Measurements from ENCODE around the gene IL12RB2.

Gene IL12RB2, protein sequence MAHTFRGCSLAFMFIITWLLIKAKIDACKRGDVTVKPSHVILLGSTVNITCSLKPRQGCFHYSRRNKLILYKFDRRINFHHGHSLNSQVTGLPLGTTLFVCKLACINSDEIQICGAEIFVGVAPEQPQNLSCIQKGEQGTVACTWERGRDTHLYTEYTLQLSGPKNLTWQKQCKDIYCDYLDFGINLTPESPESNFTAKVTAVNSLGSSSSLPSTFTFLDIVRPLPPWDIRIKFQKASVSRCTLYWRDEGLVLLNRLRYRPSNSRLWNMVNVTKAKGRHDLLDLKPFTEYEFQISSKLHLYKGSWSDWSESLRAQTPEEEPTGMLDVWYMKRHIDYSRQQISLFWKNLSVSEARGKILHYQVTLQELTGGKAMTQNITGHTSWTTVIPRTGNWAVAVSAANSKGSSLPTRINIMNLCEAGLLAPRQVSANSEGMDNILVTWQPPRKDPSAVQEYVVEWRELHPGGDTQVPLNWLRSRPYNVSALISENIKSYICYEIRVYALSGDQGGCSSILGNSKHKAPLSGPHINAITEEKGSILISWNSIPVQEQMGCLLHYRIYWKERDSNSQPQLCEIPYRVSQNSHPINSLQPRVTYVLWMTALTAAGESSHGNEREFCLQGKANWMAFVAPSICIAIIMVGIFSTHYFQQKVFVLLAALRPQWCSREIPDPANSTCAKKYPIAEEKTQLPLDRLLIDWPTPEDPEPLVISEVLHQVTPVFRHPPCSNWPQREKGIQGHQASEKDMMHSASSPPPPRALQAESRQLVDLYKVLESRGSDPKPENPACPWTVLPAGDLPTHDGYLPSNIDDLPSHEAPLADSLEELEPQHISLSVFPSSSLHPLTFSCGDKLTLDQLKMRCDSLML

DNA sequence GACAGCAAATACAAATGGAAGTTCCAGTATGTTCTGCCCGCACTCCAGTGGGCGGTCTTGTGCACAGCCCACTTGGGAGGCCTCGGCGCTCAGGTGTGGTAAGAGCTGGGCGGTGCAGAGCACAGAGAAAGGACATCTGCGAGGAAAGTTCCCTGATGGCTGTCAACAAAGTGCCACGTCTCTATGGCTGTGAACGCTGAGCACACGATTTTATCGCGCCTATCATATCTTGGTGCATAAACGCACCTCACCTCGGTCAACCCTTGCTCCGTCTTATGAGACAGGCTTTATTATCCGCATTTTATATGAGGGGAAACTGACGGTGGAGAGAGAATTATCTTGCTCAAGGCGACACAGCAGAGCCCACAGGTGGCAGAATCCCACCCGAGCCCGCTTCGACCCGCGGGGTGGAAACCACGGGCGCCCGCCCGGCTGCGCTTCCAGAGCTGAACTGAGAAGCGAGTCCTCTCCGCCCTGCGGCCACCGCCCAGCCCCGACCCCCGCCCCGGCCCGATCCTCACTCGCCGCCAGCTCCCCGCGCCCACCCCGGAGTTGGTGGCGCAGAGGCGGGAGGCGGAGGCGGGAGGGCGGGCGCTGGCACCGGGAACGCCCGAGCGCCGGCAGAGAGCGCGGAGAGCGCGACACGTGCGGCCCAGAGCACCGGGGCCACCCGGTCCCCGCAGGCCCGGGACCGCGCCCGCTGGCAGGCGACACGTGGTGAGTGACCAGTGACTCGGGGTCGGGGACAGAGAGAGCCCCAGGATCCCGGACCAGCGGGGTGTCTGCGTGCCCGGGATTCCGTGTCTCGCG lies at the start of gene IL12RB2:
Gene IL12RB2, plus strand, starts transcription at position 623 of the 810 bp plus-strand sequence. CDS start 12,496 bp downstream, outside the sequence.
- DNase-seq, result peak; percentile 14 to 60

DNA sequence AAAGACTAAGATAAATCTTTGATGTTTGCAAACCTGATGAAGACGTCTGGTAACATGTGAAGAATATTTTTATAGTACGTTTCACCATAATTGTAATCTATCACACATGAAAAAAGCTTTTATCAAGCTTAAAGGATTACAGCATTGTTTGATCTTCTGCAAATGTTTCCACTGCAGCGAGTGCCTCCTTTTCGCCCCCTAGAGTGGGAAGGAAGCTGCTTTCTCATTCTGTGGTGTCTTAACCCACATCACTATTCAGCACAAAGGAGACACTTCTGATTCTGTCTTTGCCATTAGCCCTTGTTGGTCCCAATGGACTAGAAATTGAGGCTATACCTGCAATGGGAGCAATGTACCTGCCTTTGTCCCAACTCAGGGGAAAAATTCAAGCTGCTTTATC lies 46.0 kb upstream of the IL12RB2 start:
- DNase-seq, result no peak

DNA sequence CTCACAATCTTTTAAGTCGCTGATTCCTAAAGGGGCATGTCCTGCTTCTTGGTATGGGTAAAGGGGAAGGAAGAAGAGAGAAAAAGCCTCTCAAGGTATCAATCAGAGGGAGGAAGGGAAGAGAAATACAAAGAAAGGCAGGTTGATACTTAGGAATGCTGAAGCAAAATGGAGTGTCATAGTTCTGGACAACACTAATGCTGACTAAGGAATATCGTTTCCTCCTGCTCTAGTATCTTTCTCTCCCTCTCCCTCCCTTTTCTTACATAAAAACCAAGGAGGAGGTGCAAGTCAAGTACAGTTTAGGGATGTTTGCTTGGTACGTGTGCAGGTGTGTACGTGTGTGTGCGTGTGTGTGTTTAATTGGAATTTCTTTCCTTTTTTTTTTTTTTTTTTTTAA lies 44.9 kb upstream of the IL12RB2 start:
- DNase-seq, result no peak

DNA sequence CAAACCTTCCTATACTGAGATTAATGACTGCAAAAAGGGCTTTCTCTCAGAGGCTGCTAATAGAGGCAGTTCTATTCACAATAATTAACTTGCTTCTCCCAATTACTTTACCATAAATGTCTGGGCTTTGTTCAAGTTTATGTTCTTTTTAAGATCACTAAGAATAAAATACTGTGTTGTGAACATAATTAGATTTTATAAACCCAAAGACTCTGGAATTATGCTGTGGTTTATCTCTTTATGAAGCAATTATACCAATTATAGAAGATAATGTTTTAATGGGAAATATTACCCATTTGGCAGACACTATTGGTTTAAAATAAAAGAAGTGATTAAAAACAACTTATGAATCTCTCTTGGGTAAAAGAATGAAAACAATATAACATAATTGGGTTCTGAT lies 43.5 kb upstream of the IL12RB2 start:
- no peak for DNase-seq

DNA sequence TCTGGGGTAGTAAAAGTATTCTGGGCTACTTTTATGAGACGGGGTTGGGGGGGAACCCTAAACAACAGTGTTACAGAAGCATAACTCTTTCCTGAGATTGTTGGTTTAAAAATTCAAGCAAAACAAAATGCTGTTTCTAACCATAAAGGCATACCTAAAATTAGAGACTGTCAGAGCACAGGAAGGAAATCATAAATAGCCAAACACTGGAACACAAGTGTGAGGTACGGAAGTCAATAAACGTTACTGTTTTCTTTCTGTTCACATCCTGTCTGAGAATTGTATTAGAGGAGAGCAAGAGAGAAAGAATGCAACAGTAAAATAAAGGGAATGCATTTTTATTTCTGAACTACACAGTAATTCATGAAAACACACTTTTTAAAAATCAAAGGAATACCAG lies 42.8 kb upstream of the IL12RB2 start:
- no peak for DNase-seq

DNA sequence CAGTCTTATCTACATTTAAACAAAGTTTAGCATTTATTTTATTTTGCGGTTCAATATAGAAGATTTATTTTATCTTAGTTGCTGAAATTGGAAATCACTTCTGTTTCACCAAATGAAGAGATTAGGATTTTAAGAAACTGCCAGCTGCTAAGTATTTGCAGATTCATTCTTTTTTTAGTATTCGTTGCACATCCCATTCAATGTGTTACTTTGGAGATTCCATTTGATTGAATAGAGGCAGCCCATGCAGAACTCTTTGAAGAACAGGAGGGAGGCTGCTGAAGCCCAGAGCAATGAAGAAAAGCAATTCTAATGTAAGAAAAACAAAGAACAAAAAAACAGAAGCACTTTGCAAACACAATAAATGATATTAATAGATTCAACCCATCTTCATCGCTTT lies 38.6 kb upstream of the IL12RB2 start:
- no peak for DNase-seq

DNA sequence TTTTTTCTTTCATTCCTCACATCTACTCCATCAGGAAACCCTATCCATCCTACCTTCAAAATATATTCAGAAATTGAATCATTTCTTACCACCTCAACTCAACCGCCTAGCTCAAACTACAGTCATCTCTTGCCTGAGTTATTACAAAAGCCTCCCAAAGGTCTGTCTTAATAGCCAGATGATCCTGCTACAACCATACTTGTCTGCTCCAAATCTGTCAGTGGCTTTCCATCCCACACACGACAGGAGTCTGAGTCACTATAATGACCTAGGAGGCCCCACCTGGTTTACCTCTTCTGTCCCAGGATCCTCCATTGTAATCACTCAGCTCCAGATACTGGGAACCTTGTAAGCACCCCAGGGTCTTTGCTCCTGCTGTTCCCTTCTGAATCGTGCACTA lies 37.1 kb upstream of the IL12RB2 start:
- no peak for DNase-seq

DNA sequence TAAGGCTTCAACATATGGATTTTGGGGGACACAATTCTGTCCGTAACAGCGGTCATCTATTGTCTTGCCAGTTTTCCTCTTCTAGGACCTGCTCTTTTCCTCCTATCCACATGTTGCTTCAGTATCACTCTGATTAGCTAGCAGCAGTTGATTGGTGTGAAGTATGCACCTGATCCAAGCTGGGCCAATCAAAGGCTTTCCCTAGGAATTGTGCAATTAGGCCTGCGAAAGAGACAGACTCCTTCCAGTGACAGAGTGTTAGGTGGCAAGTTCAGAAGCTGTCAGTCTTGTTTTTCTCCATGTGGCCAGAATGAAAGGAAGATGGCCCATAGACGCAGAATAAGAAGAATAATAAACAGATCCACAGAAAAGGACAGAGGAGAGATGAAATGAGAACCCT lies 34.1 kb upstream of the IL12RB2 start:
- no peak for DNase-seq

DNA sequence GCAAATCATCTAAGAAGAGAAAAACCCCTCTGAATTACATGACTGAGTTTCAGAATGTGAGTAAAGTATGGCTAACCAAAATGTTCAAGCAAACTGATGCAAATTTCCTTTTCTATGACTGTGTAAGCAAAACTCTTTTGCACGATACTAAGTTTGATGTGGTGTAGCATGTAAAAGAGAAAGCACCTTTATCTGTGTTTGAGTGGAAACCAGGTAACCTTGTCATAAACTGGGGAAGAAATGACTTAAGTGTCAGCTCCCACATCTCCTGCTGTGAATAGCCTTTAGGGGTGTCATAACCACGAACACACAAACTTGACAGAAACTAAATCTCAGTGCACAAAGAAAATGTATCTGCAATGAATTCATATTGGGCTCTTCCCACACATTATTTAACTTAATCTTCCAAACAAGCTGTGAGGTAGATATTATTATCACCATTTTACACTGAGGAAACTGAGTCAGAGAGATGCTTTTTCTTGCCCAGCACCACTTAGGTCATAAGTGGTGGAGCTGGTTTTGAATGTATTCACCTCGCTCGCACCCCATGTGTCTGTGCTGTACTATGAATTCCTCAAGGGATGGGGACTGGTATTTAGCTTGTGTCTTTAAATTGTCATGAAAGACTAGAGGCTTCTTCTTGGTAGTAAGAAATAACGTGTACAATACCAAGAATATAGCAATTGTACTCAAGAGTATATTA lies 32.9 kb upstream of the IL12RB2 start:
- DNase-seq, result no peak

DNA sequence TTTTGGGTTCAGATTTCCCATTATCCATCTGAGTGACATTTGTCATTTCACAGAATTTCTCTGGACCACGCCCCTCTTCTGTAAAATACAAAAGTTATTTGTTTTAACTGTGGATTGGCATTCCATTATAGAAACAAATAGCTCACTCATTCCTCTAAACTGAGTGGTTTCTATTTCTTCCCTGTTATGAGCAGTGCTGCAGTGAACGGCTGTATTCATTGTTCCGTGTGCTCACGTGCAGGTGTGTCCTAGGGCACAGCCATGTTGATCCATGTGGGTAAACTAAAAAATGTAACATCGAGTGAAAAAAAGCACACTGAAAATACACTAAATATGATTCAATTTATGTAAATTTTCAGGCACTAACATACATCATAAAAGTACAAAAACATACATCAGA lies 27.0 kb upstream of the IL12RB2 start:
- no peak for DNase-seq

DNA sequence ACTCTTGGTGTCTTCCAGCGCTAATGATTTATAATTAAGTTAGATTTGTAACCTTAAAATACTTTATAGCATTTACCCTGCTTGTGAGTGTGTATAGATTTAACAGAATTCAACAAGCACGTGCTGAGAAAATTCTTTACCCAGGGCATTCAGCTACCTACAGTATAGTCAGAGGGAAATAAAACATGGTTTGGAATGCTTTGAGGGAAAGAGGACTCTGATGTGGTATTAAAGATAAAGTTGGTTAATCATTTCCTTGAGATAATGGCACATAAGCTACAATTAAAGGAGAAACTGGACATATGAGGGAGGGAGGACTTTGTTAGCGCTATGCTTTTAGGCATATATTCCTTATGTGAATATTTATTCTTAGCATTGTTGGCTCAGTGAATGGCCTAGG lies 26.4 kb upstream of the IL12RB2 start:
- no peak for DNase-seq

DNA sequence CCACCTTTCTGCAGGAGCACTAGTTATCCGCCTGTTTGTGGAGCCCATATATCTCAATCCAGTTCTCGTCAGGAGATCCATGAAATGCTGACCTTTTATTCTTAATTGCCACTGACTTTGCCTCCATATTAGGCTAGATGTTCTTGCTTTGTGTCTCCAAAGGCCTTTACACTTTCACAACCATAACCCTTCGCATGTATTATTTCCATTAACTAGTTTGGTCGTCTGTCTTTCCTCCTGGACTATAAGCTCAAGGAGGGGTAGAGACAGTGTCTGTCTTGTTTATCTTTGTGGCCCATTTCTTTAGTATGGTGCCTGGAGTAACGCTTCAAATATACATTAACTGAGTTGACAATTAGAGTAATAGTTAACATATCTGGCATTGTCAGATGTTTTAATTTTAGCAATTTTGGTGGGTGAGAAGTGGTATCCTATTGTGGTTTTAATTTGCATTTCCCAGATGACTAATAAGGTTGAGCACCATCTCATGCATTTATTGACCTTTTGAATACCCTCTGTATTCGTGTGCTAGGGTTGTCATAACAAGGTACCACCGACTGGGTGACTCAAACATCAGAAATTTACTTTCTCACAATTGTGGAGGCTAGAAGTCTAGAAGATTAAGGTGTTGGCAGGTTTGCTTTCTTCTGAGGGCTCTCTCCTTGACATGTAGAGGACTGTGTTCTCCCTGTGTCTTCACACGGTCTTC lies 21.7 kb upstream of the IL12RB2 start:
- no peak for DNase-seq

DNA sequence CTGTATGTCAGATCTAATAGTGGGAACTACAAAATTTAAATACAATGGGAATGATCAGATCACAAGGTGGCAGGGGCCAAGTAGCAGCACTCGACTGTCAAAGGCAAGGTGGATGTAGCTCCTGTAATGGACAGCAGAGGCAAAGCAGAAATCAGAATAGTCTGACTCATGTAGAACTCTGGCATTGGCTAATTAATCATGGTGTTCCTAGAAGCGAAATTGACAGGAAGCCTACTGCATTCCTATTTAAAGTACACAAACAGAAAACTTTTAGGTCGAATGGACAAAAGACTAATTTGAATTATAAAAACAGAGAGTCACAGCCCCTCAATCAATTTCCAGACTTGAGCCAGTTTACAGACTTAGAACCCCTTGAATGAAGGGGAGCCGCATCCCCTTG lies 17.4 kb upstream of the IL12RB2 start:
- no peak for DNase-seq

DNA sequence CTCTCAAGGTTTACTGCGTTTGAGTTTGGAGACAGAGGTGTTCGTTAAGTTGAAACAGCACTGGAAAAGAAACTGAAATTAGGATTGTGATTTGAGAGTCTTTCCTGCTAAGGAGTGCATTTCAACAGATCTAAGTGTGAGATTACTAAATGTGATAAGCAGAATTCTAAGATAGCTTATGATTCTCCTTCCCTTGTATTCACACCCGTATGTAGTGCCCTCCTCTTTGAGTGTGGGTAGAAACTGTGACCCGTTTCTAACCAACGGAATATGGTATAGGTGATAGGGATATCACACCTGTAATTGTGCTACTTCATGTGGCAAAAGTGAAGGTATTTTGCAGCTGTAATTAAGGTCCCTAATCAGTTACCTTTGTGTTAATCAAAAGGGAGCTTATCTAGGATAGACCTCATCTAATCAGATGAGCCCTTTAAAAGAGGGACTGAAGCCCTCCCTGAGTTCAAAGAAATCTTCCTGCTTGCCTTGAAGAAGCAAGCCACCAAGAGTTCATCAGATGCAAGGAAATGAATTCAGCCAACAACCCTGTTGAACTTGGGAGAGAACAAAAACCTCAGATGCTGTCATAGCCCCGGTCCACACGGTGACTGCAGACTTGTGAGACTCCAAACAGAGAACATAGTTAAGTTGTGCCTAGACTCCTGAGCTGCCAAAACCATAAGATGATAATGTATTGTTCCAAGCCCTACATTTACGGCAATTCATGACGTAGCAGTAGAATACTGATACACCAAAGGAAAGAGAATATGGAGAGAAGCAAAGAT lies 12.6 kb upstream of the IL12RB2 start:
- no peak for DNase-seq

DNA sequence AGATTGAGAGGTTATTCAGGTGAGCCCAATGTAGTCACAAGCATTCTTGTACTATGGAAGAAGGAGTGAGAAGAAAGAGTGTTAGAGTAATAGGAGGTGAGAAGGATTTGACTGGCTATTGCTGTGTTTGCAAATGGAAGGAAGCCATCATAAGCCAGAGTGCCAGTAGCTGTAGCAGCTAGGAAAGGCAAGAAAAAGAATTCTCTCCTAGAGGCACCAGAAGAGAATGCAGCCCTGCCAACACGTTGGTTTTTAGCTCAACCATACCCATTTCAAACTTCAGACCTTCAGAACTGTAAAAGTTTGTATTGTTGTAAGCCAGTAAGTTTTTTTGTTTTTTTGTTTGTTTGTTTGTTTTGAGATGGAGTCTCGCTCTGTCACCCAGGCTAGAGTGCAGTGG lies 8.9 kb upstream of the IL12RB2 start:
- DNase-seq, result no peak

DNA sequence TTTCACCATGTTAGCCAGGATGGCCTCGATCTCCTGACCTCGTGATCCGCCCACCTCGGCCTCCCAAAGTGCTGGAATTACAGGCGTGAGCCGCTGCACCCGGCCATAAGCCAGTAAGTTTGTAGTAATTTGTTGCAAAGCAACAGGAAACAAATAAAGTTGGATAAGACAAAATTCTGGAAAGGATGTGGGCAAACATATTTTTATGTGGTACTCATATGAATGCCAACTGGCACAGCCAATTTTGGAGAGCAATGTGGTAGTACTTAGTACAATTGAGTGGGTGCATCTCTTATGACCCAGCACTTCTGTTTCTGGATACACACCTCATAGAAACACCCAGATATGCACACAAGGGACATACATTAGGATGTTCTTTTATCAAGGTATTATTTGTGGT lies 8.4 kb upstream of the IL12RB2 start:
- no peak for DNase-seq

DNA sequence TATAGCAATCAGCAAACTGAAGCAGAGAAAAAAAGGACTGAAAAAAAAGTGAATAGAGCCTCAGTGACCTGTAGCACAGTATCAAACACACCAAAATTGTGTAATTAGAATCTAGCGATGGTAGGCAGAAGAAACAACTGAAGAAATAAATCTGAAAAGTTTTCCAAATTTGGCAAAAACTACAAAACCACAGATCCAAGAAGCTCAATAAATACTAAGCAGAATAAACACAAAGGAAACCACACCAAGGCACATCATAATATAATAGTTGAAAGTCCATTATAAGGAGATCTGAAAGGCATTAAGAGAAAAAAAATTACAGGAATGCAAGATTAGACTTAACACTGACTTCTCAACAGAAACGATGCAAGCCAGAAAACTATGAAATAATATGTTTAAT lies 7.1 kb upstream of the IL12RB2 start:
- DNase-seq, result no peak

DNA sequence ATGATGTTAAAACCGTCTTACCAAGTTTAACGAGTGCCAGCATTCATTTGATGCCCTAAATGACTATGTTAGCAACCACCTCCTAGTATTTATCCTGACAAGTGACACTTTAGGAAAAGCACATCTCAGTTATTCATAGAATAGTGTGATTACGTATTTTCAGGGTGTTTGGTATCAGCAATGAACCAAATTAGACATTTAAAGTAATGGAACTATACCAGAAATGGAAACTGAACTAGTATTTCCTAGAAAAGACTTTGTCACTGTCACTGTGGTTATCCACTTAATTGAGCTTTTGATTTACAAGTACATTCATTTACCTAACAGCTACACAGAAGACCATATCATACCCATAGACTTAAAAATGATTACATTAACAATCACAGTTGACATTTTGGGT lies 3.6 kb upstream of the IL12RB2 start:
- no peak for DNase-seq

DNA sequence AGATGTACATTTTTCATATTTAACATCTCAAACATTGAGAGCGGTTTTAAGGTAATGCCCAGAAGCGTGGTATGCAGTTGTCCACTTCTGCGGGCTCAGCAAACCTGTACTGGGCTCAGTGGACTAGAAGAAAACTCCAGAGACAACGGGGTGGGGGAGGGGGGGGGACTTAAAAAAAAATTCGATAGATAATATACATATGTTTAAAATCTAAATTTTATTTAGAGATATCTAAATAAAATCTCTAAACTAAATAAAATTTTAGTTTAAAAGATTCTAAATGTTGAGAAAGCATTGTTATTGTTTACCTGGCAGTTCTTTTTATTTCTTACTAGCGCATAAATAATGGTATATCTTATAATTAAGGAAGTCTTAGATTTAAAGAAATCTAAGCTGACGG lies 1.1 kb upstream of the IL12RB2 start:
- no peak for DNase-seq

DNA sequence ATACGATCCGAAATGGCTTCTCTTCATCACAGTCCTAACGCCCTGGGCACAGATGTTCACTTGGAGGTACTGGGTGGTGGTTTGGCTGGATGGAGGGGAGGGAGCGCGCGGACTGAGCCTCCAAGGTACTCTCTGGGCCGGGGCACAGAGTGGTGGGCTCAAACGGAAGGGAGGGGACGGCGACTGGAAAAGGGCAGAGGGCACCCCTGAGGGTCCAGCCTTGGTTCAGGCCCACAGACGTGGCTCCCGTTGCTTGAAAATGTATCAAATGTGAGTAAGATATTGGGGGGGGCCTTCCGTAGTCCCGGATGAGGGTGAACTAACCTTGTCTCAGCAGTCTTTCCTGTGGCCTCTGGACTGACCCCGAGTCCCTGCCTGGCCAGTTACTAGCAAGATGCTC lies 463 bp downstream of the IL12RB2 start:
- DNase-seq, result no peak

DNA sequence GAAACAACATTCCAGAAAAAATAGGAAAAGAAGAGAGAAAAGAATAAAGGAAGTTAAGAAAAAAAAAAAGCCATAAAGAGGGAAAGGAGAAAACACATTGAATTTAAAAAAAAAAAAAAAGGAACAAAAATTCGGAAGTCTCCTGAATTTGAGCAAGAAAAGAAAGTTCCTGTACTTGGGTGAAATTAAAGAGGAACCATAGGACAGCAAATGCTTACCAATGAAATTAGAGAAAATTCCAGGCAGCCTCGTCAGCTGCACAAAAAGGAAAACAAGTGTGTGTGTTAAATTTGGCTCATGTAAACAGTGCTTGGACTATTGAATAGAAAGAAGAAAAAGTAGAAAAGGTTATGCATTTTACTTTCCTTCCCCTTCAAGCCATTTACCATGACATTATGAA lies 4.9 kb downstream of the IL12RB2 start:
- peak; percentile 72 to 83 for DNase-seq

Measured in inflammatory macrophage treated with lipopolysaccharide for 1 hour (primary cell).